Measurements from ENCODE around the gene HAND1.

DNA sequence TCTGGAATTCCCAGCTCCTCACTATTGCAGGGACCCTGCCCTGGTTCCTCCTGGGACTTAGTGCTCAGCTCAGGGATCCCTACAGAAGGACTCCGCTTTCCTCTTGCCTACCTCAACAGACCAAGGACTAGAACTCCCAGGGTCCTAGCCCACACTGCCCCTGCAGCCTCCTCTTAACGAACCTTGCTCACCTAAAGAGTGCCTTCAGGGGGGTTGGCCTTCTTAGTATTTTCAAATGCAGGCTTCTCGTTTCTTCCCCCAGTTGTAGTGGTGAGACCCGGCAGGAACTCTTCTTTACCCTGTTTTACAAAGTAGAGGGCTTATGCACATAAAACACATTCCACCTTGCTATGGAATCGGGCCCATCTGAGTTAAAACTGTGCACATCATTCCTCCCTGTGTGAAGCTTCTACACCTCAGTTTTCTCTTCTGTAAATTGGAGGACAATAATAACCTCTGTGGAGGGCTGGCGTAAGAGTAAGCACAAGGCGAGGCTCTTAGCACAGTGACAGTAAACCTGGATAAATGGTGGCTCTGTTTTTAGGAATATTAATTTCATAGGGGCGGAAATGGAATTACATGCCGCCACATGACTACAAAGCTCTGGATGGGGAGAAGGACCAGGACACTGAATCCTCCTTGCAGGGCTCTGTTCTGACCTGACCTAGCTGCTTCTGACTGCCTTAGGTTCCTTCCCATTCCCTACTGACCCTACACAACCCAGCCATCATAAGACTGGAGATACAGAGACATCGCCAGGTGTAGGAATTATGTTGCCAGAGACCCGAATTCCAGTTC lies 3.8 kb upstream of the HAND1 start:
- TF ChIP-seq HDGF (IDR thresholded peaks at IDR 0.05; ENCODE audit: borderline replicate concordance), result no peak
- TF ChIP-seq FOXM1 (IDR thresholded peaks at IDR 0.05; ENCODE audit: borderline replicate concordance), result no peak
- TF ChIP-seq L3MBTL2 (conservative IDR thresholded peaks at IDR 0.05), result no peak
- TF ChIP-seq FOXK2 (IDR thresholded peaks at IDR 0.05), result no peak
- no peak for TF ChIP-seq CTBP1 (IDR thresholded peaks at IDR 0.05; ENCODE audit: borderline replicate concordance)
- TF ChIP-seq FOXA1 (IDR thresholded peaks at IDR 0.05), result no peak
- TF ChIP-seq SUZ12 (IDR thresholded peaks at IDR 0.05), result no peak
- no peak for TF ChIP-seq SP1 (IDR thresholded peaks at IDR 0.05)
- TF ChIP-seq ARNT (IDR thresholded peaks at IDR 0.05), result no peak
- TF ChIP-seq, protein P1, sequence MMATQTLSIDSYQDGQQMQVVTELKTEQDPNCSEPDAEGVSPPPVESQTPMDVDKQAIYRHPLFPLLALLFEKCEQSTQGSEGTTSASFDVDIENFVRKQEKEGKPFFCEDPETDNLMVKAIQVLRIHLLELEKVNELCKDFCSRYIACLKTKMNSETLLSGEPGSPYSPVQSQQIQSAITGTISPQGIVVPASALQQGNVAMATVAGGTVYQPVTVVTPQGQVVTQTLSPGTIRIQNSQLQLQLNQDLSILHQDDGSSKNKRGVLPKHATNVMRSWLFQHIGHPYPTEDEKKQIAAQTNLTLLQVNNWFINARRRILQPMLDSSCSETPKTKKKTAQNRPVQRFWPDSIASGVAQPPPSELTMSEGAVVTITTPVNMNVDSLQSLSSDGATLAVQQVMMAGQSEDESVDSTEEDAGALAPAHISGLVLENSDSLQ (IDR thresholded peaks at IDR 0.05), result no peak

All from HEK293T (cell line).